Choroid plexus epithelial cell (primary cell): Measurements from ENCODE around the gene ZNF579.
"Not testable (repeated sequence)": the region's sequence is repeated elsewhere in the genome, so short reads cannot be mapped to it uniquely, and the experiment has no call there.

Experiments used
- DNase-seq: peaks from one replicate; pipeline ENCODE4 v3.0.0-alpha.2; 2010; ENCODE audit warnings: low read depth
- H3K4me3 ChIP-seq: 2 replicates; pipeline ENCODE4 v1.5.1; 2011; ENCODE audit warnings: low read depth, mild to moderate bottlenecking, control low read depth, low read length, moderate library complexity
- TF ChIP-seq, protein P1 (sequence below): conservative IDR thresholded peaks from 2 replicates; pipeline ENCODE4 v1.5.1; 2011; ENCODE audit warnings: low read depth, mild to moderate bottlenecking, control low read depth, inconsistent platforms, low read length, moderate library complexity

The ZNF579 gene

DNA sequence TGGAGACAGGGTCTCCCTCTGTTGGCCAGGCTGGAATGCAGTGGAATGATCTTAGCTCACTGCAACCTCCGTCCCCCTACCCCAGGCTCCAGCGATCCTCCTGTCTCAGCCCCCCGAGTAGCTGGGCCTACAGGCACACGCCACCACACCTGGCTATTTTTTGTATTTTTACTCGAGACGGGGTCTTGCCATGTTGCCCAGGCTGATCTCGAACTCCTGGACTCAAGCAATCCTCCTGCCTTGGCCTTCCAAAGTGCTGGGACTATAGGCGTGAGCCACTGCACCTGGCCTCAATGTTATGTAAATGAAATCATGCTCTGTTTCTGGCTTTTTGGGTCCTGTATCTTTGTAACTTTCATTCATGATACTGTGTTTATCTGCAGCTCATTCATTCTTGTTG, 8.1 kb upstream of the ZNF579 start:
- no peak overlapping the region for H3K4me3 ChIP-seq
- TF ChIP-seq, protein P1, sequence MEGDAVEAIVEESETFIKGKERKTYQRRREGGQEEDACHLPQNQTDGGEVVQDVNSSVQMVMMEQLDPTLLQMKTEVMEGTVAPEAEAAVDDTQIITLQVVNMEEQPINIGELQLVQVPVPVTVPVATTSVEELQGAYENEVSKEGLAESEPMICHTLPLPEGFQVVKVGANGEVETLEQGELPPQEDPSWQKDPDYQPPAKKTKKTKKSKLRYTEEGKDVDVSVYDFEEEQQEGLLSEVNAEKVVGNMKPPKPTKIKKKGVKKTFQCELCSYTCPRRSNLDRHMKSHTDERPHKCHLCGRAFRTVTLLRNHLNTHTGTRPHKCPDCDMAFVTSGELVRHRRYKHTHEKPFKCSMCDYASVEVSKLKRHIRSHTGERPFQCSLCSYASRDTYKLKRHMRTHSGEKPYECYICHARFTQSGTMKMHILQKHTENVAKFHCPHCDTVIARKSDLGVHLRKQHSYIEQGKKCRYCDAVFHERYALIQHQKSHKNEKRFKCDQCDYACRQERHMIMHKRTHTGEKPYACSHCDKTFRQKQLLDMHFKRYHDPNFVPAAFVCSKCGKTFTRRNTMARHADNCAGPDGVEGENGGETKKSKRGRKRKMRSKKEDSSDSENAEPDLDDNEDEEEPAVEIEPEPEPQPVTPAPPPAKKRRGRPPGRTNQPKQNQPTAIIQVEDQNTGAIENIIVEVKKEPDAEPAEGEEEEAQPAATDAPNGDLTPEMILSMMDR, result no peak
- DNase-seq, result no peak

DNA sequence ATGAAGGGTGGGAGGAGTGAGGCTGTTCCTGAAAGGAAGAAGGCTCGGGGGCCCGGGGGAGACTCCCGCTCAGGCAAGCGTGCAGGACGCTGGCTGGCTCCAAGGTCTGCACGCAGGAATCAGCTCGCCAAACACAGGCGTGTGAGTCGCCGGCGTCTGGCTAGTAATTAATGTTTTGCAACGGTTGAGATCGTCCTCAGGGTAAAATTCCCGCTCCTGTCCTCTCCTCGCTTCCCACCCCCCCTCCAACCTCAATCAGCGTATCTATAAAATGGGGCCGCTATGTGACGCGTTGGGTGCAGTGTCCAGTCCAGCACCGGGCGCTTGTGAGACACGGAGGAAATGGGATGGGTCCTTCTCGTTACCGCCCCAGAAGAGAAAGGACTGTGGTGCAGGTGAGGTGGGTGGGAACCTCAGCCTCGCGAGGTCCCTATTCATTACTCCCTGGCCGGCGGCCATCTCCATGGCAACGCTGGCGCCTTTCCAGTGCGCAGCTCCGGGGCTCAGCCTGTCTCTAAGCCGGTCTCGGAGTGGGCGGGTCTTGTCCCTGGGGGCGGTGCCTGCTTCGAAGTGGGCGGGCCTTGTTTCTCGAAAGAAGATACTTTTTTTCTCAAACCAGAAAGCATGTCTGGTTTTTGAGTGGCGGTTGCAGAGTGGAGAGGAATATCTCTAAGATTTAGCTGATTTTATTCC, 6.5 kb upstream of the ZNF579 start:
- peak overlapping the region; percentile 50 for H3K4me3 ChIP-seq
- TF ChIP-seq, protein P1, result no peak
- DNase-seq, result peak; percentile 95

DNA sequence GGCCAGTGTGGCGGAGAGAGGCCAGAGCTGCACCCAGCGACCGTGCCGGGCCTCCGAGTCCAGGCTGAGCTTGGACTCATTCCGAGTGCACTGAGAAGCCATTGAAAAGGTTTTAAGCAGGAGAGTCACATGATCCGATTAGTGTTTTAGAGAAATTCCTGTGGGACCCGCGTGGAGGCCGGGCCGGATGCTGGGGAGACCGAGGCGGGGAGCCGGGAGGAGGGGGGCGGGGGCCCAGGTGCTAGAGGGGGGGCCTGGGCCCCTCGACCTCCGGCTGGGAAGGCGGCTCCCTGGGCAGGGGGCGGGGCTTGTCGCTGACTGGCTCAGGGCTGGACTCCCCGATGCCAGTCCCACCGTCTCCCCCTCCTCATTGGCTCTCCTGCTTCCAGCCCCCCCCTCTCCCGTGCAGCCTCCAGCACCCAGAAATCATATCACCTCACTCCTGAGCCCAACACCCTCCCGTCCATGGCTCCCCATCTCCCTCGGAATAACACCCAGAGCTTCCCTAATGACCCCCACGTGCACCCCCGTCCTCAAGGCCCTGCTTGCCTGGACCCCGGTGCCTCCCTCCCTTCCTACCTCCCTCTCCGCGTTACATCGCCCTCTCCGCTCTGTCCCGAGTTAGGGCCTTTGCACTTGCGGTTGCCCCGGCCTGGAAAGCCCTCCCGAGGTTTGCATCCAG, 5.2 kb upstream of the ZNF579 start:
- peak overlapping the region; percentile 46 for H3K4me3 ChIP-seq
- DNase-seq, result peak; percentile 90
- TF ChIP-seq, protein P1, result no peak

DNA sequence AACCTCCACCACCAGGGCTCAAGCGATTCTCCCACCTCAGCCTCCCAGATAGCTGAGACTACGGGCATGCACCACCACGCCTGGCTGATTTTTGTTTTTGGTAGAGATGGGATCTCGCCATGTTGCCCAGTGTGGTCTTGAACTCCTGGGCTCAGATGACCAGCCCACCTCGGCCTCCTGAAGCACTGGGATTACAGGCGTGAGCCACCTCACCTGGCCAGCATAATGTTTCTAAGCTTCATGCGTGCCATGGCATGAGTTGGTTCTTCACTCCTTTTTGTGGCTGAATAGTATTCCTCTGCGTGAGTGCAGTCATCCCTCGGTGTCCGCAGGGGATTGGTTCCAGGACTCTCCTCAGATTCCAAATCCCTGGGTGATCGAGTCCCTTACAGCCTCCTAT, 4.2 kb upstream of the ZNF579 start:
- no peak overlapping the region for H3K4me3 ChIP-seq
- TF ChIP-seq, protein P1, result no peak
- DNase-seq, result no peak

DNA sequence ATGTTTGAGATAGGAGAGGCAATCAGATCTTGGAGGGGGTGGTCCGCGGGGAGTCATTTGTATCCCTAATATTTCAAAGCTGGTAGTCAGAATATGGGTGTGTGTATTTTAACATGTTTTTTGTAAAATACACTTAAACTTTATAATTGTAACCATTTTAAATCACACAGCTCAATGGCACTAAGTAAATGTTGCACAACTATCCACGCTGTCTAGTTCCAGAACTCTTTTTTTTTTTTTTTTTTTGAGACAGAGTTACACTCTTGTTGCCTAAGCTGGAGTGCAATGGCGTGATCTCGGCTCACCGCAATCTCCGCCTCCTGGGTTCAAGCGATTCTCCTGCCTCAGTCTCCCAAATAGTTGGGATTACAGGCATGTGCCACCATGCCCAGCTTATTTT, 3.2 kb upstream of the ZNF579 start:
- not testable (repeated sequence) for DNase-seq, H3K4me3 ChIP-seq

DNA sequence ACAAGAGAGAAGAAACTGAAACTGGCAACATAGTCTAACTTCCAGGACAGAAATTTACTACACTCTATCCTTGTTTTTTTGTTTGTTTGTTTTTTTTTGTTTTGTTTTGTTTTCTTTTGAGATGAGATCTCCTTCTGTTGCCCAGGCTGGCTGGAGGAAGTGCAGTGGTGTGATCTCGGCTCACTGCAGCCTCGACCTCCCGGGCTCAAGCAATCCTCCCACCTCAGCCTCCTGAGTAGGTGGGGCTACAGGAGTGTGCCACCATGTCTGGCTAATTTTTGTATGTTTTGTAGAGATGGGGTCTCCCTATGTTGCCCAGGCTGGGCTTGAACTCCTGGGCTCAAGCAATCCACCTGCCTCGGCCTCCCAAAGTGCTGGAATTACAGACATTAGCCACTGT, 1.6 kb upstream of the ZNF579 start:
- not testable (repeated sequence) for DNase-seq, H3K4me3 ChIP-seq

DNA sequence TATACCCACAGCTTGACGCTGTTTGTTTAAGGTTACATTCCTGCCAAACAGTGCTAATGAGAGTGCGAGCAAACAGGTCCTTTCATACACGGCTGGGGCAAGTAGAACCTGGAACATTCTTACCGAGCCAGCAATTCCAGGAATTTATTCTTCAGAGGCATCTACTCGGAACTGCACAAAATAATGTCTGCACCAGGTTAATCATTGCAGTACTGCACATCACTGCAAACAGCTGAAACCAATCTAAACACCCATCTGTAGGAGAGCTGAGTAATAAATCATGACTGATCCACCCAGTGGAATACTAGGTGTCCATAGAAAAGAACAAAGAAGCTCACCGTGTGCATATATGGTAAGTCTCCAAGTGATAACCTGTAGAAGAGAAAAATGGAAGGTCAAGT, 1.2 kb upstream of the ZNF579 start:
- no peak overlapping the region for H3K4me3 ChIP-seq
- no peak for DNase-seq
- TF ChIP-seq, protein P1, result no peak

DNA sequence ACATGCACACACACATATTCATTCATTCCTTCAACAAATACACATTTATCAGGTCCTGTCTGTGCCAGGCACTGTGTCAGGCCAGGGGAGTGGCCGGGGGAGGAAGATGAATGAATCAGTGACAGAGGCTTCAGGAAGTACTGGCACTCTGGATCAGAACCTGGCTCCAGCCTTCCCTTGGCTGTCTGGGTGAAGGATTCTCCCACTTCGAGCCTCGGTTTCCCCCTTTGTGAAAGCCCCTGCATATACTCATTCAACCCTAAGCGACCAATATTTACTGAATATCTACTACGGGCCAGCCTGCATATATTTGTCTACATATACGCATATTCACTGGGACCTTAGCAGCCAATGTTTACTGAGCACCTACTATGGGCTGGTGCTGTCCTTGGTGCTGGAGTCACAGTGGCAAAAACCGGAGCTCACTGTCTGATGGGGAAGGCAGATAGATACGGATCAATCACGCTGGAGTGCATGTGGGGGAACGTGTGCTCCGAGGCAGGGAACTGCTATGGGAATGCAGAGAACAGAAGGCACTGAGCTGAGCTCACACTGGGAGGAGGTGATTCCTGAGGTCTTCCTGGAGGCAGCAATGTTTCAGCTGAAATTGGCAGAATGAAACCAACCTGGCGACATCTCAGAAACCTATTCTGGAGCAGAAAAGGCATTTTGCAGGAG, 636 bp upstream of the ZNF579 start:
- peak overlapping the region; percentile 93 for H3K4me3 ChIP-seq
- TF ChIP-seq, protein P1, result no peak
- peak; percentile 9 for DNase-seq
